Measurements from ENCODE around the gene RALGDS.

Gene RALGDS

GRCh38 chr9:133133681-133134387 is 12.8 kb upstream of the RALGDS start:
- DNase-seq, result no peak

- DNase-seq, result no peak
Measured at GRCh38 chr9:133132174-133132573, 11.1 kb upstream of the RALGDS start.

- DNase-seq, result no peak
Measured at GRCh38 chr9:133131506-133131905, 10.5 kb upstream of the RALGDS start.

- no peak for DNase-seq
Measured at GRCh38 chr9:133130685-133131244, 9.7 kb upstream of the RALGDS start.

- DNase-seq, result no peak
Measured at GRCh38 chr9:133129001-133129795, 8.2 kb upstream of the RALGDS start.

- DNase-seq, result no peak
Measured at GRCh38 chr9:133128152-133128551, 7.1 kb upstream of the RALGDS start.

GRCh38 chr9:133127340-133127981 is 6.4 kb upstream of the RALGDS start:
- DNase-seq, result no peak

GRCh38 chr9:133126697-133127339 is 5.8 kb upstream of the RALGDS start:
- no peak for DNase-seq

- no peak for DNase-seq
Measured at GRCh38 chr9:133125941-133126696, 5.1 kb upstream of the RALGDS start.

- DNase-seq, result no peak
Measured at GRCh38 chr9:133124907-133125275, 3.9 kb upstream of the RALGDS start.

GRCh38 chr9:133124123-133124906 is 3.3 kb upstream of the RALGDS start:
- no peak for DNase-seq

GRCh38 chr9:133122935-133123611 is 2.0 kb upstream of the RALGDS start:
- DNase-seq, result no peak

- no peak for DNase-seq
Measured at GRCh38 chr9:133122605-133122934, 1.5 kb upstream of the RALGDS start.

- no peak for DNase-seq
Measured at GRCh38 chr9:133121915-133122550, 993 bp upstream of the RALGDS start.

- no peak for DNase-seq
Measured at GRCh38 chr9:133120501-133121197, 391 bp downstream of the RALGDS start.

GRCh38 chr9:133119846-133120500 is 1.1 kb downstream of the RALGDS start:
- no peak for DNase-seq

- no peak for DNase-seq
Measured at GRCh38 chr9:133119103-133119845, 1.8 kb downstream of the RALGDS start.

GRCh38 chr9:133118568-133118967 is 2.5 kb downstream of the RALGDS start:
- DNase-seq, result no peak

GRCh38 chr9:133118179-133118520 is 2.9 kb downstream of the RALGDS start:
- no peak for DNase-seq

Data from NCI-H1436 treated with DMSO at 0.1 percent for 48 hours (cell line).